ENCODE results near the gene MSTO1.

DNA sequence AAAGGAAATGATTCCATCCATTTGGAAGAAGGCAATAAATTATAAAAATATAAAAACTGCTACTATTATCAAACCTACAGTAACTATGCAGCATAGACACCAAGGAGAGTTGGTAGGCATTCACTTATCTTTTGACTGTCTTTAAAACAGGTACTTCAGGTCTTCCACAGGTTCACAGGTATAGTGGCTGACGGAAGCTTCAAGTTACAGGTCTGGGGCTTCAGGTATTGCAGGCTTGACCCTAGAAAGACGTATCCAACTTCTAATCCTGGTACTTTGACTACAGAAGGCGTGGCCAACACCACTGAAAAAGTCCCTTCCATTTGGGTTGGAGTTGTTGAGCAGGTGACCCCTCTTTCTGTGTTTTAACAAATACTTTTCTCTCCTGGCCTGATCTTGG is 42.9 kb downstream of the MSTO1 start:
- no peak for TF ChIP-seq EZH2 (IDR thresholded peaks at IDR 0.05; ENCODE audit: insufficient read depth, low read length)
- TF ChIP-seq, protein P1, sequence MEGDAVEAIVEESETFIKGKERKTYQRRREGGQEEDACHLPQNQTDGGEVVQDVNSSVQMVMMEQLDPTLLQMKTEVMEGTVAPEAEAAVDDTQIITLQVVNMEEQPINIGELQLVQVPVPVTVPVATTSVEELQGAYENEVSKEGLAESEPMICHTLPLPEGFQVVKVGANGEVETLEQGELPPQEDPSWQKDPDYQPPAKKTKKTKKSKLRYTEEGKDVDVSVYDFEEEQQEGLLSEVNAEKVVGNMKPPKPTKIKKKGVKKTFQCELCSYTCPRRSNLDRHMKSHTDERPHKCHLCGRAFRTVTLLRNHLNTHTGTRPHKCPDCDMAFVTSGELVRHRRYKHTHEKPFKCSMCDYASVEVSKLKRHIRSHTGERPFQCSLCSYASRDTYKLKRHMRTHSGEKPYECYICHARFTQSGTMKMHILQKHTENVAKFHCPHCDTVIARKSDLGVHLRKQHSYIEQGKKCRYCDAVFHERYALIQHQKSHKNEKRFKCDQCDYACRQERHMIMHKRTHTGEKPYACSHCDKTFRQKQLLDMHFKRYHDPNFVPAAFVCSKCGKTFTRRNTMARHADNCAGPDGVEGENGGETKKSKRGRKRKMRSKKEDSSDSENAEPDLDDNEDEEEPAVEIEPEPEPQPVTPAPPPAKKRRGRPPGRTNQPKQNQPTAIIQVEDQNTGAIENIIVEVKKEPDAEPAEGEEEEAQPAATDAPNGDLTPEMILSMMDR (IDR thresholded peaks at IDR 0.05; ENCODE audit: insufficient read depth, low read depth, low read length), result no peak
